T-helper 22 cell (primary cell): ENCODE data around the gene NT5C2.

Experiments
- DNase-seq: peaks from one replicate; pipeline ENCODE4 v3.0.0-alpha.2; 2020; ENCODE audit warnings: low read depth

The NT5C2 gene

GRCh38 chr10:103062854-103063590 lies 130.1 kb downstream of the NT5C2 start:
- no peak for DNase-seq

GRCh38 chr10:103060575-103060974 lies 132.5 kb downstream of the NT5C2 start:
- DNase-seq = no peak

GRCh38 chr10:103058034-103058433 lies 135.0 kb downstream of the NT5C2 start:
- no peak for DNase-seq

GRCh38 chr10:103055105-103055504 lies 138.0 kb downstream of the NT5C2 start:
- no peak for DNase-seq

GRCh38 chr10:103054621-103055020 lies 138.5 kb downstream of the NT5C2 start:
- DNase-seq = no peak

GRCh38 chr10:103053659-103054581 lies 139.2 kb downstream of the NT5C2 start:
- peak; percentile 25 for DNase-seq

- DNase-seq = no peak
Observed at GRCh38 chr10:103049237-103049636, 143.8 kb downstream of the NT5C2 start.

- no peak for DNase-seq
Observed at GRCh38 chr10:103047381-103047780, 145.7 kb downstream of the NT5C2 start.

GRCh38 chr10:103045961-103046360 lies 147.1 kb downstream of the NT5C2 start:
- DNase-seq = no peak

- no peak for DNase-seq
Observed at GRCh38 chr10:103044942-103045489, 148.1 kb downstream of the NT5C2 start.

- DNase-seq = no peak
Observed at GRCh38 chr10:103042908-103043307, 150.2 kb downstream of the NT5C2 start.

- DNase-seq = no peak
Observed at GRCh38 chr10:103042129-103042528, 150.9 kb downstream of the NT5C2 start.

- DNase-seq = no peak
Observed at GRCh38 chr10:103041391-103041790, 151.7 kb downstream of the NT5C2 start.

GRCh38 chr10:103040418-103040817 lies 152.7 kb downstream of the NT5C2 start:
- no peak for DNase-seq

GRCh38 chr10:103038570-103038969 lies 154.5 kb downstream of the NT5C2 start:
- DNase-seq = no peak
